Large intestine (tissue), 3 donors: Measurements from ENCODE around the gene ITPK1. TPM values are rescaled to one million over a fixed set of nuclear protein-coding genes. Genes with fewer than 3 reads are reported as not detected.
A peak's percentile ranks its signal among the peaks of the same experiment; 100 is the strongest.

ENCODE experiments used
- DNase-seq, 2 donors: peaks; one replicate each; pipeline versions ENCODE4 v3.0.0 to v3.0.0-alpha.2; 2013
- H3K27ac ChIP-seq: one replicate; pipeline ENCODE4 v1.5.1; 2013; ENCODE audit warnings: low read length
- H3K27me3 ChIP-seq: 2 replicates; pipeline ENCODE4 v1.6.1; 2013; ENCODE audit warnings: low read length; ENCODE audit not compliant: control insufficient read depth, insufficient read depth
- H3K36me3 ChIP-seq: 2 replicates; pipeline ENCODE4 v1.6.1; 2013; ENCODE audit warnings: low read length; ENCODE audit not compliant: control insufficient read depth, insufficient read depth
- H3K4me1 ChIP-seq: one replicate; pipeline ENCODE4 v1.6.1; 2013; ENCODE audit warnings: low read length; ENCODE audit not compliant: control insufficient read depth, insufficient read depth
- H3K4me3 ChIP-seq: one replicate; pipeline ENCODE4 v1.5.1; 2013; ENCODE audit warnings: low read length
- H3K9me3 ChIP-seq: one replicate; pipeline ENCODE4 v1.6.1; 2013; ENCODE audit warnings: mild to moderate bottlenecking, low read depth, low read length, moderate library complexity; ENCODE audit not compliant: control insufficient read depth
- WGBS: methylation state at CpG from one replicate; pipeline ENCODE4 v1.1.5; 2013; ENCODE audit warnings: low lambda C conversion rate; ENCODE audit not compliant: insufficient coverage; 5-methylcytosine and 5-hydroxymethylcytosine counted together
- polyA plus RNA-seq: library from polyadenylated mRNA; unstranded; fragments of 120-200 nt; gene quantifications from one replicate; pipeline ENCODE4 v1.2.1, GENCODE V29; 2013

Gene ITPK1
- polyA plus RNA-seq, 1 donor = 139 TPM

DNA sequence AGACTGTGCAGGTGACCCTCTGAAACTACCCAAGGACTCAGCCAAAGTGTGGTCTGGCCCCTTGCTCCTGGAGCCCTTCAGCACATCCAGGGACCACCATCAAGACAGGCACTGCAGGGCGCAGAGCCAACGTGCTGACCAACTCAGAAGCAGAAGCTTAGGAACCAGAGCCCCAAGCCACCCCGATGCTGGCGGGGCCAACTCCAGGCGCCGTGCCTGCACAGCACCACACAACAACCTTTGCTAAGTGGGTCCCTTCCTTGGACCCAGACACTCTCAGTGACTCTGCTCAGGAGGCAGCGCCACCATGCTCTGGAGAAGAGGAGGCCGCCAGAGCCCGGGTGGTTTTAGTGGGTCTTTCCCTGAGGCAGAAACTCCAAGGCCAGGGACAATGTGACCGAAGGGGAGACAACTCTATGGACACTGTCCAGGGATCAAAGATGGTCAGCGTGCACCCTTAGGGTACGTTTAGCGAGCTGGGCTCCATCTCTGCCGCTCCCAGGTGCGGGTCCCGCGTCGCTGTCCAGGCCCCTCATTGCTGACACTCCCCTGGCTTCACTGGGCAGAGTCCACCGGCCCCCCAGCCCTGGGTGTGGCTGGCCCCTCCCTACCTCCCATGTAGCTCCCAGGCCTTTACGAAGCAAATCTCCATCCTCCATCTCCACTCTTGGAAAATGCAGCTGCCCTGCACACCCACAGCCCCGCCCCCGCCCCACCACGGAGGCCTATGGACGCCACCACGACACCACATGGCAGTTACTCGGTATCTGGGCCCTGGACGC, 176.6 kb downstream of the ITPK1 start:
- peaks cover 46% of the 10 kb centered on the region for H3K36me3 ChIP-seq
- WGBS = no CpG with 5 or more reads among the region's 27 CpGs
- DNase-seq = no peak

DNA sequence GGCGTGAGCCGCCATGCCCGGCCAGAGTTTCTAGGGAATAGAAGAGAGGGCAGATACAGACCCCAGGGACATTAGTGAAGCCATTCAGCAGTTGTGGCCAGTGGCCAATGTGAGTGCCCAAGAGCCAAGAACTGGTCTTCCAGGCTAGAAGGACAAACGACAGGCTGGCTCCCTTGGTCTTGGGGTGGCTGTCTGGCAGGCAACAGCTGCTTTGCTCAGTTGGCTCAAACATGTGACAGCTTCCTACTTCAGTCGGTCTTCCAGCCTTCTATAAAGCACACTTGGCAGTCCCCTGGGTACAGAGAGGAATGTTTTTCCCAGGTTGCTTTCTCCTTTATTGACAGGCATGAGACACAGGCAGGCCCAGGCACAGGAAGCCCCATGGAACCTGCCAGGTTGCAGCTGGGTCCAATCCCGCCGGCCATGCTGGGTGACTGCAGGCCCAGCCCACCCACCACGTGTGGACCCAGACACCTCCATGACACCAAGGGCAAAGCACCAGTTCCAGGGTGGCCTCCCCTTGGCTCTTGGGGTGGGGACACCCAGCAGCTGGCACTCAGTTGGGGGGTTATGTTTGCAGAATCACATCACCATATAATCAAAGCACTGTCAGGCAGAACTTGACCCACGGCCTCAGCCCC, 177.4 kb downstream of the ITPK1 start:
- Histone ChIP-seq H3K9me3 (no peaks in the 10 kb centered on the region), H3K27me3 (no peaks in the 10 kb centered on the region), H3K36me3 (peaks cover 39% of the 10 kb centered on the region), H3K27ac (no peak overlapping the region), H3K4me3 (no peak overlapping the region), H3K4me1 (no peaks in the 10 kb centered on the region)
- WGBS = no CpG with 5 or more reads among the region's 9 CpGs
- DNase-seq = no peak

More for the DNA sequence above, 176.6 kb downstream of the ITPK1 start:
- Histone ChIP-seq H3K4me3 (no peak overlapping the region), H3K4me1 (no peaks in the 10 kb centered on the region), H3K27ac (no peak overlapping the region), H3K27me3 (no peaks in the 10 kb centered on the region), H3K9me3 (no peaks in the 10 kb centered on the region)

DNA sequence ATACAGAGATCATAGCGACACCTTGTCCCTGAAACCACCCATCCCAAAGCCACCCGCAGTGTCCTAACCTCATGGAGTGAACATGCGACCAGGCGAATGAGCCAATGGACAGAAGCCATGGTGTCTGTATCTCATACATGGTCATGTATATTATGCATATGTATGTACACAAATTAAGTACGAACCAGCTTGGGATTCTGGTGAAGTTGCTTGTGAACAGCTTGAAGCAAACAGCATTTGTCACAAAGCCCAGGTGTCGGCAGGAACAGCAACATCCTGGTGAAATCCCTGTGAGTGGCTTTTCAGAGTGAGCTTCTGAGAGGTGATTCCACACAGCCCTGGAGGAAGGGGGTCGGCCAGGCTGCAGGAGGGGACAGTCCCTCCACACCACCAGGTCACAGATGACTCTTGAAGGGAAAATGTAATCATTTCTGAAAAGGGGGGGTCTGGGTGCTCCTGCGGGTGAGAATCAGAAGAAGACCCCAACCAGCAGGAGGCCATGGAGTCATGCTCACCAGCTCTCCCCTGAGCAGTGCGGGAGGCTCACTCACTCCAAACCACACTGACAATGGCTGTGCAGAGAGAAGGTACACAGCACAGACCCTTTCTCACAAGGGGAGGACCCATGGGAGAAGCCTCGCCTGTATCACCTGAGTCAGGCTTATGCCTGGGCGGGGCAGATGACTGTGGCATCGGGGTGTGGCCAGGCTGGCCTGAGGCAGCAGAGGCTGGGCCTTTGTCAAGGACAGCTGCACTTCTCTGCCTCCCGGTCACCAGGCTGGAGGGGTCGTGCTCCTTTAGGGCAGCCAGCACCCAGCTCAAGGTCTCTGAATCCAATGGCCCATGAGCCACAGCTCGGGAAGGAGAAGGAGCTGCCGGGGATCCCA, 178.4 kb downstream of the ITPK1 start:
- Histone ChIP-seq H3K36me3 (peaks cover 29% of the 10 kb centered on the region), H3K4me3 (no peak overlapping the region), H3K4me1 (no peaks in the 10 kb centered on the region), H3K27me3 (no peaks in the 10 kb centered on the region), H3K9me3 (no peaks in the 10 kb centered on the region), H3K27ac (no peak overlapping the region)
- WGBS = no CpG with 5 or more reads among the region's 16 CpGs
- peak; percentile 25 to 45 for DNase-seq

DNA sequence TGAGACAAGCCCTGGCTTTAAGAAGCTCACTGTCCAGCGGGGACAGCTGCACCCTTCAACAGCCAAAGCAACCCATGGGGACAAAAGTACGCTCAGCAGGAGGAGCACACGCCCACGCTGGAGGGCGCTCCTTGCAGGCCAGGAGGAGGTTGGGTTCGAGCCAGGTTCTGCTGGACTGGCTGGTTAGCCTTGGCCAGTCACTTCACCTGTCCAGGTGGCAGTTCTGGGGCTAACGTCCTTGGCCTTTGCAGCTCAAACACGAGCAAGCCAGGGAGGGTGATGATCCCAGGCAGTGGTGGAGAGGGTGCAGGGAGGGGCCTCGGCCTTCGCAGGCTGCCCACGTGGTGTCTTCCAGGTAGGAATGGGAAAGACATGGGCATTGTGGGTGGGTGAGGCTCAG, 179.6 kb downstream of the ITPK1 start:
- Histone ChIP-seq H3K4me1 (no peaks in the 10 kb centered on the region), H3K4me3 (no peak overlapping the region), H3K27me3 (no peaks in the 10 kb centered on the region), H3K36me3 (peaks cover 20% of the 10 kb centered on the region), H3K9me3 (no peaks in the 10 kb centered on the region), H3K27ac (no peak overlapping the region)
- DNase-seq = no peak
- no CpG with 5 or more reads among the region's 11 CpGs for WGBS

DNA sequence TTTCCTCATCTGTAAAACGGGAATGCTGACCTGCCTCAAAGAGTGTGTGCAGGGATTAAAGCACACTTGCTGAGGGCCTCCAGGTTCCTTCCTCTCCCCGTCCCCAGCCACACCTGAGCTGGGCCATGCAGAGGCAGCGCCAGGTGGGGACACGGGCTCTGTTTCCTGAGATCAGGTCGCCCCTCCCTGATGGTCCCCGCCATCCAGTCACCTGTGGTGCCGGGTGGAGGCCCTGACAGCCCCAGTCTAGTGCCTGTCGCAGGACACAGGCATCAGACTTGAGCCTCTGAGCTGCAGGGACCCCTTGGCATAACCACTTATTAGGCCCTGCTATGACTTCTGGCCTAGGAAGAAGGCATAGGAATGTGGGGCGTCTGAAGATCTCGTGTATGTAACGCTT, 180.3 kb downstream of the ITPK1 start:
- no peaks in the 10 kb centered on the region for H3K4me1 ChIP-seq
- no peaks in the 10 kb centered on the region for H3K27me3 ChIP-seq
- H3K9me3 ChIP-seq = no peaks in the 10 kb centered on the region
- no CpG with 5 or more reads among the region's 11 CpGs for WGBS
- H3K36me3 ChIP-seq = peaks cover 15% of the 10 kb centered on the region
- no peak for DNase-seq
- H3K4me3 ChIP-seq = no peak overlapping the region
- no peak overlapping the region for H3K27ac ChIP-seq

DNA sequence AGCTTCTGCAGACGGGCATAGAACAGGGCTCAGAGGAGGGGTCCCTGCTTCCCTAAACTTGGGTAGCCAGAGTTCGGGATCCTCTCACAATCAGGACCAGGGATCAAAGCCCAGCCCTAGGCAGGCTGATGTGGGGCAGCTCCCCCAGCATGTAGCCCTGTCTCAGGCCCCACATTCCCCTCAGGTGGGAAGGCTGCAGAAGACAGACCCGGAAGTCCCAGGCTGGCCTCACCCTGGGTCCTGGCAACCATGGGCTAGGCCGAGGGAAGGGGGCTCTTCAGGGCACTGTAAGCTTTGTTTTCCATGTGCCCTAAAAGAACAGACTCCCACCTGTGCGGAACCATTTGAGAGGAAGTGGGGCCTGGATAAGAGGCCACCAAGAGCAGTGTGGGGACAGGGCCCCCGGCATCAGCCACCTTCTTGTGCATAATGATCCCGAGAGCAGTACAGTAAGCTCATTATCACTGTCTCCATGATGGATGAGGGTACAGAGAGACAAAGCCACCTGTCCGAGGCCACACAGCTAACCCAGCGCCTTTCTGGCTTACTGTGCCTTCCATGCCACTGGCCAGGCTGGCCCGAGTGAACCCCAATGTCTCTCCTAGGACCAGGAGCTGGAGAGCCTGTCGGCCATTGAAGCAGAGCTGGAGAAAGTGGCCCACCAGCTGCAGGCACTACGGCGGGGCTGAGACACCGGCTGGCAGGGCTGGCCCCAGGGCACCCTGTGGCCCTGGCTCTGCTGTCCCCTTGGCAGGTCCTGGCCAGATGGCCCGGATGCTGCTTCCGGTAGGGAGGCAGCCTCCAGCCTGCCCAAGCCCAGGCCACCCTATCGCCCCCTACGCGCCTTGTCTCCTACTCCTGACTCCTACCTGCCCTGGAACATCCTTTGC, 181.3 kb downstream of the ITPK1 start:
- Histone ChIP-seq H3K4me3 (no peak overlapping the region), H3K9me3 (no peaks in the 10 kb centered on the region), H3K27me3 (no peaks in the 10 kb centered on the region), H3K4me1 (no peaks in the 10 kb centered on the region), H3K36me3 (peaks cover 13% of the 10 kb centered on the region), H3K27ac (no peak overlapping the region)
- DNase-seq = no peak
- WGBS = no CpG with 5 or more reads among the region's 19 CpGs

DNA sequence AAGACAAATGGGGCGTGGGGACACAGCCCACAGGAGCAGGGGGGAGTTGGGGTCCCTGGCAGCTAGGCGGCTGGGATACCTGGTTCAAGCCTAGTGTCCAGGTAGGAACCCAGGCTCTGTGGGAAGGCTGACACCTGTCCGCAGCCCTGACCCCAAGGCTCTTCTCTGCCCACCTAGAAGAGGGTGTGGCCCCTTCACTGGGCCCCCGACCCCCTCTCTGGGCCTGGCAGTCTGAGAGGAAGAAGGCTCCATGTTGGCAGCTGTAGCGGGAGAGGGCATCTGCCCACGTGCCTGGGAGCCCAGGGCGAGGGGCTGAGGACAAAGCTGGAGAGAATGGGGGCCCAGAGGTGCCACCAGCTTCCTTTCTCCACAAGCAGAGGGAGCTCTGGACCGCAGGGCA, 182.2 kb downstream of the ITPK1 start:
- no peak overlapping the region for H3K4me3 ChIP-seq
- no peaks in the 10 kb centered on the region for H3K27me3 ChIP-seq
- no peak for DNase-seq
- WGBS = no CpG with 5 or more reads among the region's 8 CpGs
- H3K27ac ChIP-seq = no peak overlapping the region
- H3K36me3 ChIP-seq = peaks cover 11% of the 10 kb centered on the region
- H3K4me1 ChIP-seq = no peaks in the 10 kb centered on the region
- no peaks in the 10 kb centered on the region for H3K9me3 ChIP-seq

DNA sequence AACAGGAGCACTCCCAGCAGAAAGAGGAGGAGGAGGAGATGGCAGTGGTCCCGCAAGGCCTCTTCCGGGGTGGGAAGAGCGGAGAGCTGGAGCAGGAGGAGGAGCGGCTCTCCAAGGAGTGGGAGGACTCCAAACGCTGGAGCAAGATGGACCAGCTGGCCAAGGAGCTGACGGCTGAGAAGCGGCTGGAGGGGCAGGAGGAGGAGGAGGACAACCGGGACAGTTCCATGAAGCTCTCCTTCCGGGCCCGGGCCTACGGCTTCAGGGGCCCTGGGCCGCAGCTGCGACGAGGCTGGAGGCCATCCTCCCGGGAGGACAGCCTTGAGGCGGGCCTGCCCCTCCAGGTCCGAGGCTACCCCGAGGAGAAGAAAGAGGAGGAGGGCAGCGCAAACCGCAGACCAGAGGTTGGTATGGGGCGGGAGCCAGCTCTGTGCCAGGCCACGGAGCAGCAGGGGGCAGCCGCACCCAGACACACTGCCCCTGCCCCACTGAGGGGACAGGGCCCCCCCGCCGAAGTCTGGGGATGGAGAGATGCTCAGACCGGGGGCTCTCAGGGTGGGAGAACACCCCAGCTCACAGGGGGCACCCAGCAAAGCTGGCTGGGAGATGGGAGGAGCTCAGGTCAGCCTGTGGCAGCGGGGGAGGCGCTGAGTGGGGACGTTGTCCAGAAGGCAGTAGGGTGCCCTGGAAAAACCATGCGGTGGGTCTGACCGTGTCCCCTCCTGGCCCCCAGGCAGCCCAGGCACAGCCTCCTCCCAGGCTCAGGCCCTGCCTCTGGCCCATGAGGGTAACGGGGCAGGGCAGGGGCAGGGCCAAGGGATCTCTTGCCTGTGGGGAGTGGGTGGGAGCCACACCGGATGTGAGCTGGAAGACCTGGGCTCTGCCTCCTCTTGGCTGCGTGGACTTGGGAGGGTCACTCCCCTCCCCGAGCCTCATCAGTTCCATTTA, 183.0 kb downstream of the ITPK1 start:
- H3K27ac ChIP-seq = no peak overlapping the region
- no CpG with 5 or more reads among the region's 35 CpGs for WGBS
- H3K9me3 ChIP-seq = no peaks in the 10 kb centered on the region
- no peak for DNase-seq
- no peak overlapping the region for H3K4me3 ChIP-seq
- no peaks in the 10 kb centered on the region for H3K27me3 ChIP-seq
- no peaks in the 10 kb centered on the region for H3K4me1 ChIP-seq
- H3K36me3 ChIP-seq = peaks cover 11% of the 10 kb centered on the region
